GM18858 (cell line): ENCODE data around the gene TDRD1.

Experiments used
- ATAC-seq: cut with Tn5 transposase; IDR thresholded peaks from one replicate; pipeline ENCODE4 v1.9.1; 2021; ENCODE audit not compliant: unreplicated experiment

TDRD1 gene

DNA sequence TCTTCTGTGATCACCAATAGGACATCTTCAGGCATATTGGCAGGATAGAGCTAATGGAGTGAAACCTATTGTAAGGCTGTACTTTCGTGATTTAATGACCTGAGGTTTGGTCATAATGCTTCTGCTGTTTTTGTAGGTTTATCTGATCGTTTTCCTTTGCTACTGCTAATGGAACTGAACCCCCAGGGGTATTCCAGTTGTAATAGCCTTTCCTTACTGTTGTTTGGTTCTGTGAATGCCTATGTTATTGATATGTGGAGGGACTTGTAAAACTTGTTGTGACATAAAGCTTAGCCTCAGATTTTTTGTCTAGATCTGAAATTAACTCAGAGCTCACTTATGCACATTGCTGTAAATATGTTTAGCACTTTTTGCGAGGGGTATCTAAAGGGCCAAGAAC is 49.0 kb downstream of the TDRD1 start:
- no peak for ATAC-seq

GRCh38 chr10:114232561-114233176 is 53.5 kb downstream of the TDRD1 start:
- no peak for ATAC-seq

- no peak for ATAC-seq
Observed at GRCh38 chr10:114233482-114233881, 54.3 kb downstream of the TDRD1 start.

- no peak for ATAC-seq
Observed at GRCh38 chr10:114234132-114234531, 55.0 kb downstream of the TDRD1 start.

DNA sequence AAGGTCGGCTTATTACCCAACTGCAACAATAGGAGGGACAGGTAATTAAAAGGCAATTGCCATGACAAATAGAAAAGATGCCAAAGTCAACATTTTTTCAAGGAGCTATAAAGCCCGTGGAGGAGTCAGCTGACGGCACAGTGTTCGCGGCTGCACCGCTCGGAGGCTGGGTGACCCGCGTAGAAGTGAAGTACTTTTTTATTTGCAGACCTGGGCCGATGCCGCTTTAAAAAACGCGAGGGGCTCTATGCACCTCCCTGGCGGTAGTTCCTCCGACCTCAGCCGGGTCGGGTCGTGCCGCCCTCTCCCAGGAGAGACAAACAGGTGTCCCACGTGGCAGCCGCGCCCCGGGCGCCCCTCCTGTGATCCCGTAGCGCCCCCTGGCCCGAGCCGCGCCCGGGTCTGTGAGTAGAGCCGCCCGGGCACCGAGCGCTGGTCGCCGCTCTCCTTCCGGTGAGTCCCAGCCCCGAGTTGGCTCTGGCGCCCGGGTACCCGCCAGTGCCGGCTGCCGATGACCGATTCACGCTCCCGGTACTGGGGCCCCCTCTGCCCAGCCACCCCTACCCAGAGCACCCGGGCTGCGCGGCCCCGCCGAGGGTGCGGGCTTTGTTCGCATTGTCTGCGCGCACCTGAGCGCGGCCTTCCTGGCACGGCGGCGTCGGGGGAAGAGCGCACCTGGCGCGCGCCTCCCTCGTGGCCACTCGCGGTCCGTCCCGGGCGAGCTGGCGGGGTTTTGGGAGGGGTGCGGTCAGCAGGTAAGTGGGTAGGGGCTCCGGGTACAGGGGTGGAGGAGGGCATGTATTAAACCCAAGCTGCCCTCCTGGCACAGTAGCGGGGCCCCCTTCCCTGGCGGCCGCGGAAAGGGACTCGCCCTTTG is 60.2 kb downstream of the TDRD1 start, which contains the start of gene VWA2:
Gene VWA2, plus strand, starts transcription at position 138 of the 877 bp plus-strand sequence. CDS start 9,460 bp downstream, outside the sequence.
- ATAC-seq, result no peak

- ATAC-seq, result no peak
Observed at GRCh38 chr10:114239994-114240345, 60.8 kb downstream of the TDRD1 start.

DNA sequence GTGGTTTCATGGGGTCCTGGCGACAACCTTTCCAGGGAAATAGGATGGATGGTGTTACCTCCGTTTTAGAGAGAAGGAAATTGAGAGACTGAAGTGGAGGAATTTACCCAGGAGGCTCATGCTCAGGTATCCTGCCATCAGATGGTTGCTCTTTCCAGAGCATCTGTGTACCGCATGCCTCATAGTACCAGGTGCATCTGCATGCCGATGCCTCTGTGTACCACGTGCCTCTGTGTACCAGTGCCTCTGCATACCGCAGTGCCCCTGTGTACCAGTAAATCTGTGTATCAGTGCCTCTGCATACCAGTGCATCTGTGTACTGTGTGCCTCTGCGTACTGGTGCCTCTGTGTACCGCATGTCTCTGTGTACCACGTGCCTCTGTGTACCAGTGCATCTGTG is 63.1 kb downstream of the TDRD1 start:
- no peak for ATAC-seq

GRCh38 chr10:114243661-114244060 is 64.5 kb downstream of the TDRD1 start:
- no peak for ATAC-seq

DNA sequence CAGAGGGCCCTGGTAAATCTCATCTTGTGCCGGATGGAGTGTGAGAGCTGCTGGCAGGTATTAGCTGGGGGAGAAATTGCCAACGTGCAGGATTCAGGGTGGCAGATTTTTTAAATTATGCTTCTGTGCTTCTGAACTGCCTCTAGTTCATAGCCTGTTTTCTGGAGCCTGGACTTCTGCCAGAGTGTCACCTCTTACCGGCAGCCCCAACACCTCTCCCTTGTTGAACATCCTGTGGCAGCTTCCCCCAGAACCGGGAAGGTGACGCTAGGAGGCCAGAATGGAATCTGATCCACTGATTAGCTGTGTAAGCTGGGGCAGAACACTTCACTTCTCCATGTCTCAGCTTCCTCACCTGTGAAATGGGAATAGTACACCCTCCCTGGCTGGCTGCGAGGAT is 65.0 kb downstream of the TDRD1 start:
- no peak for ATAC-seq

DNA sequence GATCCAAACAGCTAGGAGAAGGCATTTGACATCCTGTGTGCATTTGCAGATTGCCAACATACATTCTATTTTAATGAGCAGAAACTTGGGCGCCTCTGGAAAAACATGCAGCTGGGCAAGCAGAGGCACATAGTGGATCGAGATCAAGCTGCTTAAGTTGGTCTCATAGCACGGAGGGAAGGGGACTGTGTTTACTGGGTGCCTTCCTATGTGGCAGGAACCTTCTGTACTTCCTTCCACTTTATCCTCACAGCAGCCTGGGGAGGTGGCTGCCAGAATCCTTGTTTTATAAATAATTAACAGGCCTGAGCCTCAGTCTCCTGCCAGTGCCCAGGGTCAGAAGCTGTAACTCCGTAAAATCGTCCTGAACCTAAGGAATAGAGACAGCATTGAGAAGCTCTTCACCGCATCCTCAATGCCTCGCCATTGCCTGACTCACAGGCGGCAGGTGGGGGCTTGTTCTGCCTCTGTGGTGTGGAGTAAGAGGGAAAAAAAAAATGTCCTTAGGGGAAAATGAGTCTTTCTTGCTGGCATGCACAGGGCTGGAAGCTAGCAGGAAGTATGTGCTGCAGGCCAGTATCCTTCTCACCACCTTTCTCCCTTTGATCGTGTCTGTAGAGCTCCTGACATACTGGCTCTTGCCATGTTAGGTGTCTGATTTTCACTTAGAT is 66.1 kb downstream of the TDRD1 start:
- no peak for ATAC-seq

DNA sequence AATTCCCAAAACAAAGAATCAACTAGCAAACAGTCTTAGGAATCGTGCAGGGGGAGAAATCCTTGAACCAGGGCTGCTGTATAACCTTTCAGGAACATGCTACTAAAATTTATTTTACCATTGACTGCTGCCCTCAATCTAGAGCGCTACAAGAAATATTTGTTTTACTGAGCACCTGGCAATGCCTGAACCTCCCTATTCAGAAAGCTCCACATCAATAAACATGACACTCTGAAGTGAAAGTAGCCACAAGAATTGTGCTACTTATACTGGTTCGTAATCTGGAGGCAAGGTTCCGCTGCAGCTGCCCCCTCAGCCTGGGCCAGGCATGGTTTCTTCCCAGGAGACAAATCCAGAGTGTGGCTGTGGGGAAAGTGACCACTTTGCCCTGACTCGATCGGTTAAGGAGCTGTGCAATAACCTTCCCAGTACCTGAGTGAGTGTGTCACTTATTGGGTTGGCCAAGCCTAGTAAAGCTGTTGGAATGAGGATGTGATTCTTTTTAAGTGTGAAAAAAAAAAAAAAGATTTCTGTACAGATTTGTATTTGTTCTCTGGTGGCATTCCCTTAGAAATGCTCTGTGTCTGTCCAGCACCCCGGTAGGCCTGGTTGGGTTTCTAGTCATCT is 67.6 kb downstream of the TDRD1 start:
- no peak for ATAC-seq

DNA sequence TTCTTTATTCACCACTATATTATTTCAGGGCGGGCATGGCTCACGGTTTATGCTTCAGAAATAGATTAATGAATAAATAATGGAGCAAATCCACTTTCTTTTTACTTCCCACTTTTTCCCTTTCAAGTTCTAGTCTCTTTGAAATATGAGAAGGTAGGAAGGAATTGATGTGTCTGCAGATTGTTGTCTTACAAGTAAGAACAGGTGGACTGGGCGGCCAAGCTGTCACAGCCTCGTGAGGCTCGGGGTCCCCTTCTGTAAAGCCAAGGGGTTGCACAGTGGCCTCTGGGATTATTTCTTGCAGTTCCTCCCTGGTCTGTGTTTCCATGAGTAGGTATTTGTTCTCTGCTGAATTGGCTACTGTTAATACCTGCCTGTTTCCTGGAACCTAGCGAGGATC is 71.1 kb downstream of the TDRD1 start:
- ATAC-seq, result no peak

GRCh38 chr10:114250716-114251115 is 71.6 kb downstream of the TDRD1 start:
- ATAC-seq, result no peak

DNA sequence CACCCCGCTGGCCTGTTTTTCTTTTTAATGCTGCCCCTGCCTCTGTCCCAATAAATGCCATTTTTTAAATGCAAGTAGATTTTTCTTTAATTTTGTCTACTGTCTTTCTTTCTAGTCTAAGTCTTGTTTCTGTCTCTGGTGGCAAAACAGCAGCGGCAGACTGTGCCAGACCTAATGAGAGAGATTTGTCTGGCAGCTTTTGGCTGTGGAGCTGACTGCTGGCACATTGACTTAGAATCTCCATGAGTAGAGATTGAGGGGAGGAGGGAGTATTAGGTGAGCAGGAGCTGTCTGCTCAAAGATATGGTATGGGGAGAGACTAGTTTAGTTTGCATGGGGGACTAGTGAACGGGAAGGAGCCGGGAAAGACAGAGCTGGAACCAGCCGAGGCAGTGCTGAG is 72.9 kb downstream of the TDRD1 start:
- ATAC-seq, result no peak

DNA sequence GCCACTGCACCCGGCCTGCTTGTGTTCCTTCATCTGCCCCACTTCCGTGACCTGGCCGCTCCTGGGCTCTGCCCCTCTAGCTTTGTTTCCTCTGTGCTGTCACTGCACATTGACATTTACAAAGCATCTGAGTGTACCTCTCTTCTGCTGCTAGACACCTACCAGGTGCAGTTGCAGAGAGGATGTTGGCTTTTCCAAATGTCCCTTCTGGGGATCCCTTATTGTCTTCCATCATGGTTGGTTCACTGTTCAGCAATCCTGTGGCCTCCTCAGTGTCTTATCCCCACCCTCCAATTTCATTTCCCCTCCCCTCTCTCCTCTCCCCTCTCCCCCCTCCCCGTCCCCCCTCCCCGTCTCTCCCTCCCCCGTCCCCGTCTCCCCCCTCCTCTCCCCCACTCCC is 73.7 kb downstream of the TDRD1 start:
- ATAC-seq, result no peak

DNA sequence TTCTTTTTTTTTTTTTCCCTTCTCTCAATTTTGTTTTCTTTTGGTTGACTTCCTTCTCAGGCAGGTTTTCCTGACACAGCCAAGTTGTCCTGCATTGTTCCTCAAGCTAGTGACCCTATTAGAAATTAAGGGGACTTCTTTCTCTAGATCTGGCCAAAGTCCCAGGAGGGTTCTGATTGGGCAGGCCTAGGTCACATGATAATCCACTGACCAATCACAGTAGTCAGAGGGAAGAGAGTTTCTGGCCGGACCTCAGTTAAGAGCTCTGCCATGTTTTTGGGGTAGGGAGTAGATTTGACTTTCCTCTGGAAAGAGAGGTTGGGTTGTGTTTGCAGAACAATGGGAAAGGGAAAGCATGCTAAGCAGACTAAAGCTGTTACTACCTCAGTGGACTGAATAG is 76.1 kb downstream of the TDRD1 start:
- no peak for ATAC-seq

GRCh38 chr10:114256008-114256765 is 77.0 kb downstream of the TDRD1 start:
- no peak for ATAC-seq

DNA sequence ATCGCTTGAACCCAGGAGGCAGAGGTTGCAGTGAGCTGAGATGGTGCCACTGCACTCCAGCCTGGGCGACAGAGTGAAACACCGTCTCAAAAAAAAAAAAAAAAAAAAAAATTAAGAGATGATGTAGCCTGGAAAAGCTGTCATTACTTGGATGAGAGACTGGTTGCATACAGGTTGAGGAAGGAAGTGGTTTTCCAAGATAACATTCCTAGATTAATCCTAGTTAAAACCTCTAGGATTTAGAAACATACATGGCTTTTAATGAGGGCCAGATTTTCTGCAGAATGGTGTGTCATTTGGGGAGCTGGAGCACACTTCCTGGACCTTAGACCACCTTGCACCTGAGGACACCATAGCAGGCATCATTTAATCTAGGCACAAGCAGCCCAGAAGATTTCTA is 77.7 kb downstream of the TDRD1 start:
- no peak for ATAC-seq

DNA sequence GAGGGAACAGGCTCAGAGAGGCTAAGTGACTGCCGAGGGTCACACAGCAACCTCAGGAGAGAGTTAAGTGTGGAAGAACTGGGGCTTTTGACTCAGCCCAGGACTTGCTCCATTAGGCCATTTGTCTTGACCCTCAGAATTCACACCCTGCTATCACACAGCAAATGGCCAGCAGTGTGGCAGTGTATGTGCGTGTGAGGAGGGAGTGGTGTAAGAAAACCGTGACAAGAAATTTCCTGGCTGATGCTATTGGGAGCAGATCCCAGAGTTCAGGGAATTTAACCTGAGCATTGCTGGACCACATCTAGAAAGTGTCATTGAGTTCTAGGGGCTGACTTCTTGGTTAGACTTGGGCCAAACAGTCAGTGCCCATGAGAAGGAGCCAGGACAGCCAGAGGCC is 78.3 kb downstream of the TDRD1 start:
- no peak for ATAC-seq

GRCh38 chr10:114258274-114258840 is 79.2 kb downstream of the TDRD1 start:
- no peak for ATAC-seq
